B cell (primary cell): ENCODE results near the gene ALDH1L2.

Source experiments
- CTCF ChIP-seq: fragments of 200-600 bp; IDR thresholded peaks from one replicate; pipeline ENCODE4 v1.8.0; 2022; ENCODE audit warnings: antibody characterized with exemption, mild to moderate bottlenecking
- EZH2 ChIP-seq: IDR thresholded peaks from 2 replicates; pipeline ENCODE4 v1.6.1; 2012; ENCODE audit warnings: borderline replicate concordance, low read depth, mild to moderate bottlenecking, moderate library complexity, low read length; ENCODE audit not compliant: insufficient read depth, poor library complexity, severe bottlenecking

DNA sequence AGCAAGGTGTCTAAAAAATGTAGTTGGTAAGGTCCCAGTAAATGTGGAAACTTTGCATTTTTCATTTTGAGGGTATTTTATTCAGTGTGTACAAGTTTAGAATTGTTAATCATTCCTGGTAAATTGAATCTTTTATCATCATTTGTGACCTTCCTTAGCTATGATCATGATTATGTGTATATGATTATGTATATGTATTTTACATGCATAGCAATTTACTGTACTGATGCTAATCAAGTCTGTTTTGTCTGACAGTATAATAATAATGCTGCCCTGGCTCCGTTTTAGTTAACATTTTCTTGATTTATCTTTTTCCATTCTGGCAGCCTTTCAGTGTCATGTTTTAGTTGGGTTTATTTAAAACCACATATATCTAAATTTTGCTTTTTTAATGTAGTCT lies 32.7 kb upstream of the ALDH1L2 start:
- TF ChIP-seq CTCF (no peak), EZH2 (no peak)
